K562 (cell line): ENCODE results near the gene INMT. TPM values are rescaled to one million over a fixed set of nuclear protein-coding genes. Genes with fewer than 3 reads are reported as not detected.

Experiments
- BHLHE40 ChIP-seq: IDR thresholded peaks from 2 replicates; pipeline ENCODE4 v1.6.1; 2011; ENCODE audit warnings: low read length, improper control_type of control experiment
- C11orf30 ChIP-seq: fragments of 450-650 bp; IDR thresholded peaks from 2 replicates; pipeline ENCODE4 v1.6.1; 2016; ENCODE audit warnings: low read depth, mild to moderate bottlenecking
- CCNT2 ChIP-seq: IDR thresholded peaks from 2 replicates; pipeline ENCODE4 v1.6.1; 2011; ENCODE audit warnings: borderline replicate concordance, low read depth, mild to moderate bottlenecking, moderate library complexity, mixed read lengths, low read length; ENCODE audit not compliant: insufficient read length; ENCODE audit errors: extremely low read depth
- CHCHD3 ChIP-seq: fragments of 250-450 bp; sonication (Bioruptor Pico); IDR thresholded peaks from 2 replicates; pipeline ENCODE4 v2.1.2; 2022; ENCODE audit warnings: mild to moderate bottlenecking
- CSDE1 ChIP-seq, 2 experiments: fragments of 450-650 bp; IDR thresholded peaks; 2 replicates each; pipeline ENCODE4 v1.6.1; 2016; ENCODE audit warnings: mild to moderate bottlenecking in 1 of 2
- ELF1 ChIP-seq: fragments of 200-800 bp; sonication (Bioruptor generic); IDR thresholded peaks from 2 replicates; pipeline ENCODE4 v1.6.1; 2016; ENCODE audit warnings: missing genetic modification characterization, missing compliant biosample characterization
- KDM4B ChIP-seq, 2 experiments: fragments of 450-650 bp in 1 of 2; sonication (generic) in 1 of 2; IDR thresholded peaks; 2 replicates each; pipeline ENCODE4 v1.6.1; 2016 to 2017; ENCODE audit warnings: borderline replicate concordance in 2 of 2, antibody characterized with exemption in 1 of 2, low read depth in 1 of 2, mild to moderate bottlenecking in 1 of 2
- MITF ChIP-seq: IDR thresholded peaks from 2 replicates; pipeline ENCODE4 v1.6.1; 2014; ENCODE audit warnings: antibody characterized with exemption
- RERE ChIP-seq: sonication (generic); formaldehyde crosslinking; IDR thresholded peaks from 2 replicates; pipeline ENCODE4 v1.8.0; 2023; ENCODE audit warnings: missing genetic modification reagents, mild to moderate bottlenecking, borderline replicate concordance
- SFPQ ChIP-seq: fragments of 200-400 bp; formaldehyde crosslinking; IDR thresholded peaks from 2 replicates; pipeline ENCODE4 v1.6.1; 2017; ENCODE audit warnings: mild to moderate bottlenecking, low read depth, low read length, moderate library complexity
- SIRT6 ChIP-seq: IDR thresholded peaks from one replicate; pipeline ENCODE4 v1.6.1; 2012; ENCODE audit warnings: low read depth, mild to moderate bottlenecking, control low read depth, inconsistent platforms, low read length, moderate library complexity
- SP1 ChIP-seq: sonication (generic); formaldehyde crosslinking; IDR thresholded peaks from 2 replicates; pipeline ENCODE4 v1.8.1; 2022; ENCODE audit warnings: mild to moderate bottlenecking, missing genetic modification reagents
- TAF7 ChIP-seq: fragments of 450-650 bp; IDR thresholded peaks from 2 replicates; pipeline ENCODE4 v1.6.1; 2016; ENCODE audit warnings: missing genetic modification characterization, missing compliant biosample characterization
- TARDBP ChIP-seq: fragments of 450-650 bp; IDR thresholded peaks from 2 replicates; pipeline ENCODE4 v1.6.1; 2016
- USF1 ChIP-seq: sonication (generic); formaldehyde crosslinking; IDR thresholded peaks from 2 replicates; pipeline ENCODE4 v1.9.0; 2022; ENCODE audit warnings: mild to moderate bottlenecking, missing genetic modification reagents
- ZBTB7A ChIP-seq: IDR thresholded peaks from 2 replicates; pipeline ENCODE4 v1.6.1; 2011; ENCODE audit warnings: low read depth, mild to moderate bottlenecking, low read length, moderate library complexity, borderline replicate concordance; ENCODE audit not compliant: control insufficient read depth
- ZNF263 ChIP-seq: sonication (generic); formaldehyde crosslinking; IDR thresholded peaks from 2 replicates; pipeline ENCODE4 v1.8.0; 2022; ENCODE audit warnings: mild to moderate bottlenecking, missing genetic modification reagents, borderline replicate concordance
- polyA plus RNA-seq, 8 experiments: library from polyadenylated mRNA; depleted of rRNA in 4 of 8; stranded (reverse) in 5 of 8; unstranded in 3 of 8; fragments of >200 nt; fragmentation: Nextera tagmentation in 2 of 8; fragmentation: Illumina TruSeq in 1 of 8; extraction: Ambion mirVana in 2 of 8; extraction: Trizol in 1 of 8; gene quantifications; 2 replicates each; pipeline versions ENCODE4 v1.2.1 to v1.2.3, GENCODE V29; 2011 to 2014; ENCODE audit warnings: inconsistent platforms in 1 of 8, missing spikeins in 1 of 8
- total RNA-seq, 7 experiments: library from RNA; depleted of rRNA in 6 of 7; stranded (reverse); fragments of >200 nt in 6 of 7; fragmentation: Illumina TruSeq in 2 of 7; extraction: Trizol in 2 of 7; gene quantifications; 2 replicates each; pipeline versions ENCODE4 v1.2.1 to v1.2.3, GENCODE V29; 2011 to 2021; ENCODE audit warnings: low replicate concordance in 1 of 7
- TF ChIP-seq, protein P1 (sequence below): fragments of 250-450 bp; sonication (Bioruptor Pico); IDR thresholded peaks from 2 replicates; pipeline ENCODE4 v1.5.0; 2021

The INMT gene
- total and polyA plus RNA-seq, 9 of the 15 experiments (the other 6 are each of a cell fraction or from before 2014, with no cell fraction given): 0.04 to 0.27 TPM; not detected in 7

DNA sequence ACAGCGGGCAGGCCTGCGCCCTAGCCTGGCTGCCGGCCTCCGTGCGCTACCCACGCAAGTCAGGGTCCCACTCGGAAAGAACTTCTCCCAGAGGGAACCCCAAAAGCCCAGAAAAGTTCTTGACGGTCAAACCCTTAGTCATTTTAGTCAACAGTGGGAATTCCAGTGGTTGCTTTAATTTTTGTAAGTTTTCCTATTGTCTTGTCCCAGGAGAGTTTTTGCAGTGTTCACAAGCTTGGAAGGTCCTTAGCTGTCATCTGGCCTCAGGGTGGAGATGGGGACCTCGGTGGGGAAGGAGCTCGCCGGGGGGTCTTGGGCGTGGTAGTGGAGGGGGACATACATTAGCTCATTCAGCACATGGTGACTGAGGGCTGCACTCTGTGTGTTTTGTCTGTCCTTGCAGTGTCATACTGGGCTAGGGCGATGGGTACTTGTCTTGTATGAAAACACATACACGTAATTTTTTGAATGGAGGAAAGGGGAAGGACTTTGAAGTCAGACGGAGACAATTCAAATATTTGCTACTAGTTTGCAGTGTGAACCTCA is 20.0 kb downstream of the INMT start (continued):
- TF ChIP-seq ZNF263 (CRISPR knock-in tag) (0 out of 2 replicates have a peak, but pooled peaks have one; percentile 8), CHCHD3 (CRISPR knock-in tag) (no peak), SP1 (CRISPR knock-in tag) (no peak), MITF (no peak), USF1 (CRISPR knock-in tag) (no peak), CCNT2 (no peak), ZBTB7A (0 out of 2 replicates have a peak, but pooled peaks have one; percentile 8), TARDBP (no peak), CSDE1 (IDR thresholded peaks at IDR 0.05) (no peak), RERE (no peak), C11orf30 (no peak), TAF7 (no peak), SFPQ (no peak), BHLHE40 (no peak), KDM4B (IDR thresholded peaks at IDR 0.05; ENCODE audit: borderline replicate concordance in 2 of 2, low read depth in 1 of 2) (no peak), ELF1 (peak; percentile 30), SIRT6 (no peak)
- TF ChIP-seq, protein P1, sequence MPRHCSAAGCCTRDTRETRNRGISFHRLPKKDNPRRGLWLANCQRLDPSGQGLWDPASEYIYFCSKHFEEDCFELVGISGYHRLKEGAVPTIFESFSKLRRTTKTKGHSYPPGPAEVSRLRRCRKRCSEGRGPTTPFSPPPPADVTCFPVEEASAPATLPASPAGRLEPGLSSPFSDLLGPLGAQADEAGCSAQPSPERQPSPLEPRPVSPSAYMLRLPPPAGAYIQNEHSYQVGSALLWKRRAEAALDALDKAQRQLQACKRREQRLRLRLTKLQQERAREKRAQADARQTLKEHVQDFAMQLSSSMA: no peak
